NCI-H1092 (cell line): ENCODE measurements around the gene ASAP3.
A peak's percentile ranks its signal among the peaks of the same experiment; 100 is the strongest.
"Not testable (repeated sequence)": the region's sequence is repeated elsewhere in the genome, so short reads cannot be mapped to it uniquely, and the experiment has no call there.

ENCODE experiments used
- DNase-seq: peaks from one replicate; lab custom pipeline; 2025; lab: John Stamatoyannopoulos, UW

The ASAP3 gene

GRCh38 chr1:23514111-23514679, 30.2 kb upstream of the ASAP3 start:
- no peak for DNase-seq

- no peak for DNase-seq
Observed at GRCh38 chr1:23509896-23510295, 25.9 kb upstream of the ASAP3 start.

- no peak for DNase-seq
Observed at GRCh38 chr1:23506376-23507107, 22.6 kb upstream of the ASAP3 start.

- no peak for DNase-seq
Observed at GRCh38 chr1:23505851-23506250, 21.9 kb upstream of the ASAP3 start.

GRCh38 chr1:23504156-23504555, 20.2 kb upstream of the ASAP3 start:
- not testable (repeated sequence) for DNase-seq

- DNase-seq, result no peak
Observed at GRCh38 chr1:23502951-23503350, 19.0 kb upstream of the ASAP3 start.

DNA sequence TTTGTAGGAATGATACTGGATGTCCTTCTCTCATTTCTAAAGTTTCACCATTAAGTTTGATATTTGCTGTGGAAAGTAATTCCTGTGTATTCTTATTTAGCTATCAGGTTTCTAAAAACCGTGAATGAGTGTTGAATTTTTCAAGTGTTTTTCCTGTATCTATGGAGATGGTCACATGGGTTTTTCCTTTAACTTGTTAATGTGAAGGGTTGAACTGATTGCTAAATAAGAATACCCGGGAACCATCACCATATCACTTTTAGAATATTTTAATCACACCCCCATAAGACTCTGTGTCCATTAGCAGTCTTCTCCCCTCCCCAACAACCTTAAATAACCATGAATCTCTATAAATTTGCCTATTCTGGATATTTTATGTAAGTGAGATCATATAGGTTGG, 16.5 kb upstream of the ASAP3 start:
- DNase-seq, result no peak

DNA sequence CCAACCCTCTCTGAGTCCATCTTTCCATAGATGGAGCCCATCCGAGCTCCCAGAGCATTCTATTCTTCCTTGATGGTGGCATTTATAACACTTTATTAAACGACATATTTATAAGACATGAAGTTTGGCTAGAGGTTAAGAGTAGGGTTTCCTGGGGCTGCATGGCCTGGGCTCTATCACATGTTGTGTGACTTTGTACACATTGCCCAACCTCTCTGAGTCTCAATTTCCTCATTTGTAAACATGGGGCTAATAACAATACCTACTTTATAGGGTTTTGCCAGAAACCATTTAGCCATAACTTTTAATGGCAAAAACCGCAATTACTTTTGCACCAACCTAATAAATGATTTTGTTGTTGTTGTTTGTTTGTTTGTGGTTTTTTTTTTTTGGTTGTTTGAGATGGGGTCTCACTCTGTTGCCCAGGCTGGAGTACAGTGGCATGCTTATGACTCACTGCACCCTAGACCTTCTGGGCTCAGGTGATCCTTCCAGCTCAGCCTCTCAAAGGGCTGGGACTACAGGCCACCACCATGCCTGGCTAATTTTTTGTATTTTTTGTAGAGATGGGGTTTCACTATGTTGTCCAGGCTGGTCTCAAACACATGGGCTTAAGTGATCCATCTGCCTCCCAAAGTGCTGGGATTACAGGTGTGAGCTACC, 13.9 kb upstream of the ASAP3 start:
- no peak for DNase-seq

- no peak for DNase-seq
Observed at GRCh38 chr1:23496490-23497181, 12.7 kb upstream of the ASAP3 start.

- not testable (repeated sequence) for DNase-seq
Observed at GRCh38 chr1:23494836-23495235, 10.9 kb upstream of the ASAP3 start.

DNA sequence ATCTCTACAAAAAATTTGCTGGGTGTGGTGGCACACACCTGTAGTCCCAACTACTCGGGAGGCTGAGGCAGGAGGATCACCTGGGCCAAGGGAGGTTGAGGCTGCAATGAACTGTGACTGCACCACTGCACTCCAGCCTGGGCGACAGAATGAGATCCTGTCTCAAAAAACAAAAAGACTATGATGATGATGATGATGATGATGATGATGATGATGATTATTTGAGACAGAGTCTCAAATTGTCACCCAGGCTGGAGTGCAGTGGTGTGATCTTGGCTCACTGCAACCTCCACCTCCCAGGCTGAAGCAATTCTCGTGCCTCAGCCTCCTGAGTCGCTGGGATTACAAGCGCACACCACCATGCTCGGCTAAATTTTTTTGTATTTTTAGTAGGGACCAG, 8.8 kb upstream of the ASAP3 start:
- not testable (repeated sequence) for DNase-seq

- DNase-seq, result no peak
Observed at GRCh38 chr1:23492132-23492720, 8.2 kb upstream of the ASAP3 start.

DNA sequence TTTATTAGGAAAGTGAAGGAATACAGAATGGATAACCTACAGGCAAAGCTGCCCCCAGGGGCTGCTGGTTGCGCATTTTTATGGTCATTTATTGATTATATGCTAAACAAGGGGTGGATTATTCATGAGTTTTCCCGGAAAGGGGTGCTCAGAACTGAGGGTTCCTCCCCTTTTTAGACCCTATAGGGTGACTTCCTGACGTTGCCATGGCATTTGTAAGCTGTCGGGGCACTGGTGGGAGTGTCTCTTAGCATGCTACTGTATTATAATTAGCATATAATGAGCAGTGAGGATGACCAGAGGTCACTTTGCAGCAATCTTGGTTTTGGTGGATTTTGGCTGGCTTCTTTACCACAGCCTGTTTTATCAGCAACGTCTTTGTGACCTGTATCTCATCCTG, 5.9 kb upstream of the ASAP3 start:
- no peak for DNase-seq

DNA sequence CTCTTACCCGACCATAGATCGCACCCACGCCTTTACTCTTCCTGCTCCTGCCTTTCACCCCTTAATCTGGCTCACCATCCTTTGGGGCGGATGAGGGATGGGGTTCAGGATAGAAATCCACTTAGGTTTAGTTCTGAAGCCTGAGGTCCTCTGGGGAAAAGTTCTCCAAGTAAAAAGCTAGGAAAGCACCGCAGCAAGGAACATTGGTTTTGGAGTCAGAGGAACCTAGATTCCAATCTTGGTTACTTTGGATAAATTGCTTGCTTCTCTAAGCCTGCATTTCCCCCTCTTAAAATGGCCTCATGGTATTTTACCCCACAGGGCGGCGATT, 988 bp upstream of the ASAP3 start:
- no peak for DNase-seq

GRCh38 chr1:23484253-23485001, 448 bp upstream of the ASAP3 start:
- DNase-seq, result peak; percentile 50

DNA sequence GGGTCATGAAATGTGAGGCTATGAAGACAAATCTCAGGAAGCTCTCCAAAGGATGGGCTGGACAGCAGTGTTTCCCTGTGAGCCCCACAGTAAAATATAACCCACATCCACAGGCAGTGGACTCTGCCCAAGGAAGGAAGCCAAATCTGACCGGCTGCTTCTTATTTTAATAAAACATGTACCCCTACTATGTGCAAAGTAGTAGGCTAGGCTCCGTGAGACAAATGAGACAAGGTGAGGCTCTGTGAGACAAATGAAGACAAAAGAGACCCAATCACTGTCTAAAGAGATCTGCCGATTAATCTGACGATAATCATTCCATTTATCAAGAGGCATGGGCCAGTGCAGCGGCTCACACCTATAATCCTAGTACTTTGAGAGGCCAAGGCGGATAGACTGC, 2.1 kb downstream of the ASAP3 start:
- no peak for DNase-seq

DNA sequence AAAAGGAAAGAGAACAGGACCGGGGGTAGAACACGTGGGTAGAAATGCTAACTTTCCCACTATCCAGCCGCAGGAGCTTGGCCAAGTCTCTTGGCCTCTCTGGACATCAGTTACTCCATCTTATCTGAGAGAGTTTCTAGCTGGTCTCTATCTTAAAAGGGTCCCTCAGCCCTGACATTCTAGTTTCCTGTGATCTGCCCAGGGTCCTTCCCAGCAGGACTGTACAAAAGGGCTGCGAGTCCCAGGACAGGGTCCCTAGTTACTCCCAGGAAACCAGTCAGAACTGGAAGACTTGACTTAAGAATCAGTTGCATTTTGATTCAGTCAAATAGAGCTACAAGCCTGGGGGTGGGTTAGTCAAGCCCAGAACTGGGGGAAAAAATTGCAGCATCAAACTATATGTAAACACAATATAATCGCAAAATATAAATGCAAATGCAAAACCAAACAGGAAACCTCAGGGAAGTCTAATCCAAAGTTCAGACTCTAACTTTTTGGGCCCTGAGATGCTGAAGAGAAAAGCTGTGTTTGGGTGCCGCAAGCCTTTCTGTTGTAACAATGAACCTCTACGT, 2.9 kb downstream of the ASAP3 start:
- no peak for DNase-seq

DNA sequence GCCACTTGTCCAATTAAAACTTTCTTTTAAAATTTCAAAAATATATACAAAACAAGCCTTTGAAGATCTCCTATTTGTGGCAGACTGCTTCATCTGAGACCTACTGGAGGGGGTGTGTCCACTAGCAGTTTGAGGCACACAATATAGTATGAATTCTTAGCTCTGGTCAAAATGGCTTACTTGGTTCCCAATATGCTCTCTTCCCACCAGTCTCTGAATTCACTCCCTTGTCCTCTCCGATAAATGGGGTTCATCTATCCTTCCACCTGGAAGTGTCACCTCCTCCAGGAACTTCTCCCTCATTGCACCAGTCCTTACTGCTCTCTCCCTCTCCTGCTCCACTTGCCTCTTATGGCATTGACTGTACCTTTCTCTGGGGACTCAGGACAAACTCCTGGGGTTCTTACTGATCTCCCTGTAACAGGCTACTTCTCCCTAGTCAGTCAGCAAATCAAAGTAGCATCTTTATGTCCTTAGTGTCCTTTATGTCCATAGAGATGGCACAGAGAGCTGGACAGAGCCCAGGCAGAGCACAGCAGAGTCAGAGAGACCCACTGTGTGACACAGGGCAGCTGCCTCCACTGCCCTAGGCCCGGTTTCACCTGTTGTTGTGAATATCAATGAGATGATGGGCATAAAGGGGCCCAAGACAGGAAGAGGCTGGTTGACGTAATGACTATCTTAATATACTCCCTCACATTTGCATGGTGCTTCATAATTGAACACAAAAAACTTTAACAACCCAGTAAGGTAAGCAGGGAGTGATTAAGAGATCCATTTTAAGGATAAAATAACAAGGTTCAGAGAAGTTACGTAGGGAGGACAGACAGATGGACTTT, 3.6 kb downstream of the ASAP3 start:
- no peak for DNase-seq

- DNase-seq, result no peak
Observed at GRCh38 chr1:23479666-23479941, 4.4 kb downstream of the ASAP3 start.

- DNase-seq, result no peak
Observed at GRCh38 chr1:23478896-23479665, 4.9 kb downstream of the ASAP3 start.
